ENCODE results near the gene SPG7. TPM values are rescaled to one million over a fixed set of nuclear protein-coding genes. Genes with fewer than 3 reads are reported as not detected.
"Not testable (repeated sequence)": the region's sequence is repeated elsewhere in the genome, so short reads cannot be mapped to it uniquely, and the experiment has no call there.

Gene SPG7
- total RNA-seq, 1 experiment from 2014 or later = 43.1 TPM

DNA sequence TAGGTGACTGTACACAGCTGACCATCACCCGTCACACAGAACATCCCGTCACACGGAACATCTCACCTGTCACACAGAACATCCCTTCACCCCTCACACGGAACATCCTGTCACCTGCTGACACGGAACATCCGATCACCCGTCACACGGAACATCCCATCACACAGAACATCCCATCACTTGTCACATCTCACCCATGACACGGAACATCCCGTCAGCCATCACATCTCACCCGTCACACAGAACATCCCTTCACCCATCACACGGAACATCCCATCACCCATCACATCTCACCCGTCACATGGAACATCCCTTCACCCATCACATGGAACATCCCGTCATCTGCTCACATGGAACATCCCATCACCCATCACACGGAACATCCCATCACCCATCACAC is 71.1 kb downstream of the SPG7 start:
- no peak for DNase-seq (ENCODE audit: low read depth)

- peak; percentile 89 for DNase-seq (ENCODE audit: low read depth)
Measured at GRCh38 chr16:89581045-89581695, 73.0 kb downstream of the SPG7 start.

GRCh38 chr16:89581861-89582563 is 73.8 kb downstream of the SPG7 start:
- DNase-seq (ENCODE audit: low read depth) = peak; percentile 44

- no peak for DNase-seq (ENCODE audit: low read depth)
Measured at GRCh38 chr16:89582614-89583196, 74.5 kb downstream of the SPG7 start.

DNA sequence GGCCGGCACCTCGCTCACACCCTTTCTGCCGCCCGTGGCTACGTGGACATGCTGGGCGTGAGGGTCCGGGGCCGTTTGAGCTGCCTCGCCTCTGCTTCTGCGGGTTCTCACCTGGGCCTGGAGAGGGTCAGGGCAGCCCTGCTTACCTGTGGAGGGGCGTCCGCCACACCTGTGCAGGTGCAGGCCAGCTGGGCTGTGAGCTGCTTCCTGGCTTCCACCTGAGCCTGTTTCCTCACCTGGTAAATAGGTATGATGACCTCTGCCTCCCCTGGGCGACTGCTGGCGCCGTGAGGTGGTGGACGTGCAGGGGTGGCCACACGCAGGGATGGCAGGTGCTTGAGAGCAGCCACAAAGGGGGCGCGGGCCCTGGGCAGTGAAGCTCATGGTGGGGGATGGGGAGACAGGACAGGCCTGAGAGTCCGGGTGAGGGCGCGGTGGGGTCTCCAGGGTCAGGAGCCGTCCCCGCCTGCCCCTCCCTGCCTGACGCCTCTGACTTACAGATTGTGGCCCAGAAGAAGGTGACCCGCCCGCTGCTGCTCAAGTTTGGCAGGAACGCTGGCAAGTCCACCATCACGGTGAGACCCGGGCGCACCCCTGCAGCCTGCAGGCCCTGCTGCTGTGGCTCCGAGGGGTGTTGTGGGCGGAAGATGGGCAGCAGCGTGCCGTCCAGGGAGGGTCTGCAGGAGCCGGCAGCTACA is 75.1 kb downstream of the SPG7 start:
- DNase-seq (ENCODE audit: low read depth) = no peak

GRCh38 chr16:89583895-89584644 is 75.9 kb downstream of the SPG7 start:
- DNase-seq (ENCODE audit: low read depth) = no peak

DNA sequence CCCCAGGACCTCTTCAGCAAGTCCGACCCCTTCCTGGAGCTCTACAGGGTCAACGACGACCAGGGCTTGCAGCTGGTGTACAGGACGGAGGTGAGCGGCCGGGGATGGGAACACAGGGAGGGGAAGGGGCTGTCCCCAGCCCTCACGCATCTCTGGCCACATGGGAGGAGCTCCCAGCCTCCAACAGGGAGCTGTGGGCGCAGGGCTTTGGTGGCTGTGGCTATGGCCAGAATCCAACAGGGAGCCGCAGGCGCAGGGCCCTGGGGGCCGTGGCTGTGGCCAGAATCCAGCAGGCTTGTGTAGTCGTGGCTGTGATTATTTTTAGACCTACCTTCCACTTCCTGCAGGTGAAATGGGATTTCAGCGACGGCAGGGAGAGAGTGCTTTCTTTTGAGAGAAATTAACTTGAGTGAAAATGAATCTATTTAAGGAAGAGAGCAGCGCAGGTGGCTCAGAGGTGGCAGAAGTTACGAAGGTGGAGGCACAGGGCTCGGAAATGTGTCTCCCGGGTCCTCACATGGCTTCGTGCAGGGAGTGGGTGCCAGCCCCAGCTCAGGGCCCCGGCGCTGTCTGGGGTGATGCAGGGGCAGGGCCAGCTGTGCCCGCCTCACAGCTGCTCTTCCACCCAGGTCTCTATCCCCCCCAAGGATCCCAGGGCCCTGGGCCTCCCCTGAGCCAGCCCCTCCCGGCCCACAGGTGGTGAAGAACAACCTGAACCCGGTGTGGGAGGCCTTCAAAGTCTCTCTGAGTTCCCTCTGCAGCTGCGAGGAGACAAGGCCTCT is 76.8 kb downstream of the SPG7 start:
- DNase-seq (ENCODE audit: low read depth) = no peak

DNA sequence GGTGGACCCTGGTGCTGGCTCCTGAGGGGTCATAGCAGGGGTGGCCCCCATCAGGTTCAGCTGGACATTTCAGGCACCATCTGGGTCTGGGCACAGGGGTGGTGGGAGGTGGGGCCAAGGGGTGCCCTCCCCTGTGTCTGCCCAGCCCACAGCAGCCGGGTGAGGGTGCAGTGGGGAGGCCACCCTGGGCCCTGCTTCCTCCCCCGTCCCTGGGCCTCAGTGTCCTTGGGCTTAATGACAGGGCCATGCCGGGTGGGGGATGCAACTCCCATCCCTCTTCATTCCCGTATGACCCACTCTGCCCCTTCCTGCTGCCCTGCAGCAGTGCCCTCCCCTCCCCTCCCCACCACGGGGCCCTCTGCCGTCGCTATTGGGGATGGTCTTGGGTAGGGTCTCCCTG is 78.0 kb downstream of the SPG7 start:
- DNase-seq (ENCODE audit: low read depth) = no peak

DNA sequence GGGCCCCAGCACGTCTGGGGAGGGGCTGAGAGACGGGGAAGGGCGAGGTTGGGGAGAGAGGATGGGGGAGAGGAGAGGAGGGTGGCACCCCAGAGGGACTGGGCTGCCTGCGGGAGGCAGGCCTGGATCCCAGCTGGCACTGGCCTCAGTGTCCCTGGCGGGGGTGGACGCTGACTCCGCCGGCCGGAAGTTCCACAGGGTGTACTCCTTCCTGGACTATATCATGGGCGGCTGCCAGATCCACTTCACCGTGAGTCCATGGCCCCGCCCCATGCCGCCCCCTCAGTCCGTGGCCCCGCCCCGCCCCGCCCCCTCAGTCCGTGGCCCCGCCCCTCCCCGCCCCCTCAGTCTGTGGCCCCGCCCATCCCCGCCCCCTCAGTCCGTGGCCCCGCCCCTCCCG is 78.7 kb downstream of the SPG7 start:
- no peak for DNase-seq (ENCODE audit: low read depth)

DNA sequence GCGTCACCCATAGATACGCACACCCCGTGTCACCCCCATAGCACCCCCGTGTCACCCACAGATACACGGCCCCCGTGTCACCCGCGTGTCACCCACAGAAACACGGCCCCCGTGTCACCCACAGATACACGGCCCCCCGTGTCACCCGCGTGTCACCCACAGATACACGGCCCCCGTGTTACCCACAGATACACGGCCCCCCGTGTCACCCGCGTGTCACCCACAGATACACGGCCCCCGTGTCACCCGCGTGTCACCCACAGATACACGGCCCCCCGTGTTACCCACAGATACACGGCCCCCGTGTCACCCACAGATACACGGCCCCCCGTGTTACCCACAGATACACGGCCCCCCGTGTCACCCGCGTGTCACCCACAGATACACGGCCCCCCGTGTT is 79.5 kb downstream of the SPG7 start:
- not testable (repeated sequence) for DNase-seq (ENCODE audit: low read depth)

DNA sequence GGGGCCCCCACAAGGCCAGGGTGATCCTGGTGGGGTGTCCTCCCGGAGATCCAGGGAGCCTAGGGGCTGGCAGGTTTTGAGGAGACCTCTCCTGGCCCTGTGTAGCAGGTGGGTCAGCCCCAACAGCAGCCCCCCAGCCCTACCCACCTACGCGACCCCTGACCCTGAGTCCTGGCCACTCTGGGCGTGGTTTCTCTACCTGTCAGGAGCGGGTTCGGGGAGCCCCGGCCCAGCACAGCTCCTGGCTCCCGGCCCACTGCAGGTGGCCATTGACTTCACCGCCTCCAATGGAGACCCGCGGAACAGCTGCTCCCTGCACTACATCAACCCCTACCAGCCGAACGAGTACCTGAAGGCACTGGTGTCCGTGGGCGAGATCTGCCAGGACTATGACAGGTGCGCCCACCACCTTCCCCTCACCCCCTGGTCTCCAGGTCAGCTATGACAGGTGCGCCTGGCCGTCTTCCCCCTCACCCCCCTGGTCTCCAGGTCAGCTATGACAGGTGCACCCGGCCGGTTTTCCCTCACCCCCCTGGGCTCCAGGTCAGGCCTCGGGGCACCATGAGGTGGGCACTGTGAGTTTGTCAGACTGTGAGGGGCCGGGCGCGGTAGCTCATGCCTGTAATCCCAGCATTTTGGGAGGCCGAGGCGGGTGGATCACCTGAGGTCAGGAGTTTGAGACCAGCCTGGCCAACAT is 80.4 kb downstream of the SPG7 start:
- DNase-seq (ENCODE audit: low read depth) = no peak

- DNase-seq (ENCODE audit: low read depth) = no peak
Measured at GRCh38 chr16:89589241-89589926, 81.2 kb downstream of the SPG7 start.

DNA sequence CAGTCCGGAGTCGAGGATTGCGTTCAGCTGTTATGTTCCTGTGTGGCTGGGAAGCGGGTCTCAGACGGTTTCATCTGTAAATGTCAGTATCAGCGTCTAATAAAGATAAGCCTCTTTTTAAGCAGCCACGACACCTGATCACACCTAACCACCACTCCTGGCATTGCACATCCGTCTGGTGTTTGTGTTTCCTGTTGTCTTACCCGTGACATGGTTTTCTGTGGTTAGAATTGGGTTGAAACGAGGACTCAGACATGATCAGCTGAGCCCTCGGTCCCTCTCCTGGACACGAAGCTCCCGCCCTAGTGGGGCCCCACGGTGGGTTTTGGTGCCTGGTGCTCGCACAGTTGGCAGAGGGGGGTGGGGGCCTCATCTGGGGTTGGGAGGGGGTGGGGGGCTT is 85.6 kb downstream of the SPG7 start:
- DNase-seq (ENCODE audit: low read depth) = no peak

- no peak for DNase-seq (ENCODE audit: low read depth)
Measured at GRCh38 chr16:89595330-89596060, 87.3 kb downstream of the SPG7 start.

- DNase-seq (ENCODE audit: low read depth) = no peak
Measured at GRCh38 chr16:89596061-89596689, 88.0 kb downstream of the SPG7 start.

DNA sequence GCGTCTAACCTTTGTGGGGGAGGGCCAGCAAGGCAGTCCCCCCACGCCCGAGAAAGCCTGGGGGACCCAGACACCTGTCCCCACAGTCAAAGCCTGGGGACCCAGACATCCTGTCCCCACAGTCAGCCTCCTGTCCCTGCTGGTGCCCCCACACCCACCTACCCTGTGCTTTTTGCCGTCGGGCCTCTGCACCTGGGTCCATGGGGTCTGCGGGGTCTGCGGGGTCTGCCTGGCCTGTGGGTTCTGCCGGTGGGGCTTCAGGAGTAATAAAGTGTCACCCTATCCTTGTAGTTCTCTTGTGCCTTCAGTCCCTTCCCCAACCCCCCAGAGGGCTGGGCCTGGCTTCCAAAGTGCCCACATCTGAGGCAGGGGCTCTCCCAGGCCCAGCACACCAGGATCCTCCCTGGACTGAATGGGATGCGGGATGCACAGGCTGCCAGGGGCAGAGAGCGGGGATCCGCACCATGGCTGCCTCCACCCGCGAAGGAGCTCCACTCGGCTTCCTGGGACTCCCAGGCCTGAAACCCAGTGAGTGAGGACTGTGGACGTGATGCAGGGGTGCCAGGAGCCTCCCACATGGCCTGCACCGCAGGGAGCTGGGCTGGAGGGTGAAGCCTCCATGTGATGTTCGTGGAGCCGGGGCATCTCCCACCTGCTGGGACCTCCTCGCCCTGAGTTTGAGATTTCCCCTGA is 88.9 kb downstream of the SPG7 start:
- no peak for DNase-seq (ENCODE audit: low read depth)

GRCh38 chr16:89598199-89598598 is 90.0 kb downstream of the SPG7 start:
- DNase-seq (ENCODE audit: low read depth) = no peak

GRCh38 chr16:89599451-89599858 is 91.3 kb downstream of the SPG7 start:
- peak; percentile 59 for DNase-seq (ENCODE audit: low read depth)

All from Daoy (cell line).